Cerebellar cortex (tissue), 1 donor: Measurements from ENCODE around the gene C19orf47.

Experiments used
- DNase-seq: peaks from one replicate; pipeline ENCODE4 v3.0.0-alpha.2; 2015; ENCODE audit warnings: low spot score

The C19orf47 gene, protein sequence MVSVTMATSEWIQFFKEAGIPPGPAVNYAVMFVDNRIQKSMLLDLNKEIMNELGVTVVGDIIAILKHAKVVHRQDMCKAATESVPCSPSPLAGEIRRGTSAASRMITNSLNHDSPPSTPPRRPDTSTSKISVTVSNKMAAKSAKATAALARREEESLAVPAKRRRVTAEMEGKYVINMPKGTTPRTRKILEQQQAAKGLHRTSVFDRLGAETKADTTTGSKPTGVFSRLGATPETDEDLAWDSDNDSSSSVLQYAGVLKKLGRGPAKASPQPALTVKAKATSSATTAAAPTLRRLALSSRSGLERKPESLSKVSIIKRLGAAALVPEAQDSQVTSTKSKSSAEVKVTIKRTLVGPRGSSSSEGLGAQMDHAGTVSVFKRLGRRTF

DNA sequence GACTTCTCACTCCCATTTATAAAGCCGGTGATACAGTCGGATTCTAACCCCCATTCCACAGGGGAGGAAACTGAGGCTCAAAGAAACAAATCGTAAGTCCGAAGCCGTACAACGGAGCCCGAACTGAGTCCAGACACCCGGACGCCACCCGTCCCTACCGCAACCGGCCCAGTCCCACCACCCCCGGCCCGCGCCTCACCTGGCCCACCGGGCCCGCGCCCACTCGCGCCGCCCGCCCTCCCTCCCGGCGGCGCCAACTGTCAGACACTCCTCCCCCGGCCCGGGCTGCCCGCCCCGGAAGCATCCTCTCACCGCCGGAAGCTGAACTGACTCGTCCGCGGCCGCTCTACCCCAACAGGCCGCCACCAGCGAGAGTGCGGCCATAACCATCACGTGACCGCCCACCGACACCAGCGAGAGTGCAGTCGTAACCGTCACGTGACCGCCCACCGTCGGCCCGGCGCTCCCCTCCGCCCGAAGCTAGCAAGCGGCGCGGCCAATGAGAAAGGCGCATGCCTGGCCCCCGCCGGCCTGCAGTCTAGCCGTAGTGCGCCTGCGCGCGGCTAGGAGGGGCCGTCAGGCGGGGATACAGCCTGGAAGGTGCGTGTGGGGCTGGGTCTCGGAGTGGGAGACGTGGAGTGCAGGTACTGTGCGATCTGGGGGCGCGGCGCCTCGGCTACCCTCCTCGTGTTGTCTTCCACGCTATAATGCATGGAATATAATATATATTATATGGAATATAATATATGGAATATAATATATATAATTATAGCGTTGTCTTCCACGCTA, at the start of gene C19orf47, which contains the start of gene PLD3:
Gene C19orf47 (minus strand): TSS at position 273 of the 789 bp plus-strand sequence. CDS start 6,540 bp downstream, outside the sequence.
Gene PLD3 (plus strand): TSS at position 571 of the 789 bp plus-strand sequence. CDS start 17,789 bp downstream, outside the sequence.
- DNase-seq, result peak; percentile 99

DNA sequence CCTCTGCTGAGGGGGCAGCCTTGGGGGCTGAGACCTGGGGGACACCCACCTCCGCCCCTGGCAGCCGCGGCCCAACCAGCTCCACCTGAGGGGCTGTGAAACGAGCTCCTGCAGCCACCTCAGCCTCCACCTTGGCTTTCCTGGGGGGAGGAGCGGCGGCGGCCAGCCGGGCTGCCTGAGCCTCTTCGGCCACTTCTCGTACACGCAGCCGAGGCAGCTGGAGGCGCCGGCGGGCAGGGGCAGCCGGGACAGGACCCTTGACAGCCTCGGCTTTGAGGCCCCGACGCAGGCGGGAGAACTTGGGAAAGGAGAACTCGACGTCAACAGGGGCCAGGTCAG, 49.3 kb upstream of the C19orf47 start:
- DNase-seq, result no peak

DNA sequence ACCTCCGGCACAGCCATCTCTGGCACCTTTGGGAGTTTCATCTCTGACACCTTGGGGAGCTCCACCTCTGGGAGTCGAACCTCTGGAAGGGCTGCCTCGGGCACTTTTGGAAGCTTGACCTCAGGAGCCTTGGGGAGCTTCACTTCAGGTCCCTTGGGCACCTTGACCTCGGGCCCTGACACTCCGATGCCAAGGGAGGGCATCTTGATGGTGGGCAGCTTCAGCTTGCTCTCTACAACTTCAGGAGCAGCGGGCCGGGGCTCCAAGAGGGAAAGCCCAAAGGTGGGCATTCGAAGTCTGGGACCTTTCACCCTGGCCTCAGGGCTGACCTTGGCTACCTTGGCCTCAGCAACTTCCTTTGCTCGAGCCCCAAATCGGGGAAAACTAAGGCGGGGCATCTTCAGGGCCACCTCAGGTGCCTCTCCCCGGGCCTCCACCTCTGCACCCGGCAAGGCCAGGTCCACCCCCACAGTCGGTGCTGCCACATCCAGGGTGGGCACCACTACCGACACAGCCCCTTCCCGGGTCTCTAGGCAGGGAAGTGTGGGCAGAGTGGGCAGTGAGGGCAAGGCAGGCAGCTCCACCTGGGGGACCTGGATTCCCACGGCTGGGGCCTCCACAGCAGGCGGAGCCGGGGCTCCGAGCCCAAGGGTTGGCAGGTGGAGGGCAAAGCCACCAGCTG, 48.8 kb upstream of the C19orf47 start:
- no peak for DNase-seq

DNA sequence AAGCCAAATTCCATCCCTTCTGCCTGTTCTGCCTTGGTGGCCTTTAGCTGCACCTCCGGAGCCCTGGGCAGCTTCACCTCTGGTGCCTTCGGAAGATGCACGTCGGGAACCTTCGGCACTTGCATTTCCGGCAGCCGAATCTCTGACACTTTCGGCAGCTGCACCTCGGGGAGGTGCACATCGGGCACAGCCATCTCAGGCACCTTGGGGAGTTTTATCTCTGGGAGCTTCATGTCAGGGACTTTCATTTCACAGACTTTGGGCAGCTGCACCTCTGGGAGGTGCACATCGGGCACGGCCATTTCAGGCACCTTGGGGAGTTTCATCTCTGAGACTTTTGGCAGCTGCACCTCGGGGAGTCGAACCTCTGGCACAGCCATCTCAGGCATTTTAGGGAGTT, 47.8 kb upstream of the C19orf47 start:
- DNase-seq, result no peak

DNA sequence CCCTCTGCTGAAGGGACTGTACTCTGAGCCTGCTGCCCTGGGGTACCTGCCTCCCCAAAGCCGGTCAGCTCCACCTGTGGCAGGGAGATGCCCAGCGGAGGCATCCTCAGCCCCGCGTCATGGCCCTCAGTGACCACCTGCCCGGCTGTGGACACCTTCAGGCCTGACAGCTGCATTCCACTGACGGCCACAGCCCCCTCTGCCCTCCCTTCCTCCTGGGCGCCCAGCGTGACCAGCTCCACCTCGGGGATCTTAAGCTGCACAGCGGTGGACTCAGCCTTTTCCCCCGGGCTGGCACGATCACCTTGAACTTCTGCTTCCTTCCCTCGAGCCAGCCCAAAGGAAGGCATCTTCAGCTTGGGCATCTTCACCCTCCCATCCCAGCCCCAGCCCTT, 46.6 kb upstream of the C19orf47 start:
- no peak for DNase-seq

DNA sequence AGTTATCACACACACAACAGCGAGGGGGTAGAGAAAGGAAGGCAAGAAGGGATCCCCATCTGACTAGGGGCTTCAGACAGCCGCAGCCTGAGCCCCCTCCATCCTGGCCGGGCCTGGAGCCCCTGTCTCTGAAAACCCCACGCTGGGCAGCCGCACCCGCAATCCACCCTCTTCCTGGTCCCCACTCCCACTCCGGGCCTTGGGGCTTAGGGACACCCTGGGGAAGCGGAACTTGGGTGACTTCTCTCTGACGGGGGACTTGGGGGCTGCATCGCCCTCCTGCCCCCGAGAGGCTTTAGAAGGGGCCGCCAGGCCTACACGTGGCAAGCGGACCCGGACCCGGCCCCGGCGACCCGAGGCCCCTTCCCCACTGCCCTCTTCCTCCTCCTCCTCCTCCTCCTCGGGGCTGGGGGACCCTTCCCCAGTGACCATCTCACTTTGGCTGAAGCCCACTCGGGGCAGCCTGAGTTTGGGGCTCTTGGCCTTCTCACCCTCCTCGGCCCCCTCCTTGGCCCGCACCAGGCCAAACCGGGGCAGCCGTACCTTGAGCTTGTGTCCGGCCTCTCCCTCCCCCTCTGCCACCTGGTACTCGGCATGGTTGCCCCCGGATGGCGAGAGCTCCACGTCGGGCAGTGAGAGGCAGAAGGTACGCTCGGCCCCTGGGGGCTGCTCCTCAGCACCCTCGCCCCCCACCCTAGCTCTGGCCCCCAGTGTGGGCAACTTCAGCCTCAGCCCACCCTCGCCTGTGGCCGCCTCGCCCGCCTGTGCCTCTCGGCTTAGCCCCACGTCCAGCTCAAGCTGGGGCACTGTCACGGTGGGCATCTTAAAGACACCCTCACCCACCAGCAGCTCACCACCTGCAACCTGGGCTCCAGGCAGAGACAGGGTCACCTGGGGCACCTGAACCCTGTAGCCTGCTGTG, 46.0 kb upstream of the C19orf47 start:
- DNase-seq, result no peak

DNA sequence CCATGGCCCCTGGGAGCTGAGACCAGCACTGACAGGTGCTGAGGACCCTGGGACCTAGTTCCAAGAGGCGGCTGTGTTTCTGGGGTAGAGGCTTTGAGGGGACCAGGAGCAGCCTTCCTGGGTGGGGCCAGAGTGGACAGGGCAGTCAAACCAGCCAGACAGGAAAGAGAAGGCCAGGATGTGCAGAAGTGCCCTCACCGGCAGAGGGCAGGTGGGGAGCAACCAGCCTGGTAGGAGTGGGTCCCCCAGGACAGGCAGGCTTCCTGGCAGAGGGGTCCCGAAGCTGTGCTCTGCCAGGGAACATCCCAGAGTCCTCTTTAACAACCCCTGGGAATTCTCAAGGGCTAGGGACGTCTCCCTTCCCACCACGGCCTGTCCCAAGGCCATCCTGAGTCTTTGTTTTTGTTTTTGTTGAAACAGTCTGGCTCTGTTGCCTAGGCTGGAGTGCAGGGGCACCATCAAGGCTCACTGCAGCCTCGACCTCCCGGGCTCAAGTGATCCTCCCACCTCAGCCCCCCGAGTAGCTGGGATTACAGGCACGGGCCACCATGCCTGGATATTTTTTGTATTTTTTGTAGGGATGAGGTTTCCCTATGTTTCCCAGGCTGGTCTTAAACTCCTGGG, 44.8 kb upstream of the C19orf47 start:
- DNase-seq, result no peak

DNA sequence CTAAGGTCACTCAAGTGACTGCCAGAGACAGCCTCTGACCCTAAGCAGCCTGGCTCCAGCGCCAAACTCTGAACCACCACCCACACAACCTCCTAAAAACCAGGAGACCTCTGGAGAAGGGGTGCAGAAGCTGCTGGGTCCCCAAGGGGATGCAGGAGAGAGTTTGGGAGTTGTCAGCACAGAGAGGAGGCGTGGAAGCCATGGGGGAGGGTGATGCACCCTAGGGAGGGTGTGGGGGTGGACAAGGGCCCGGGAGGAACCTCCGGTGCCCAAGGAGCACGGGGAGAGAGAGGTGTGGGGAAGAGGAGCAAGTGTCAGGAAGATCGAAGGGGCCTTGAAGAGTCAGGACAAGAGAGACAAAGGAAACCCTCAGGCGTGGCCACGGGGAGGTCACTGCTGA, 43.9 kb upstream of the C19orf47 start:
- DNase-seq, result no peak

DNA sequence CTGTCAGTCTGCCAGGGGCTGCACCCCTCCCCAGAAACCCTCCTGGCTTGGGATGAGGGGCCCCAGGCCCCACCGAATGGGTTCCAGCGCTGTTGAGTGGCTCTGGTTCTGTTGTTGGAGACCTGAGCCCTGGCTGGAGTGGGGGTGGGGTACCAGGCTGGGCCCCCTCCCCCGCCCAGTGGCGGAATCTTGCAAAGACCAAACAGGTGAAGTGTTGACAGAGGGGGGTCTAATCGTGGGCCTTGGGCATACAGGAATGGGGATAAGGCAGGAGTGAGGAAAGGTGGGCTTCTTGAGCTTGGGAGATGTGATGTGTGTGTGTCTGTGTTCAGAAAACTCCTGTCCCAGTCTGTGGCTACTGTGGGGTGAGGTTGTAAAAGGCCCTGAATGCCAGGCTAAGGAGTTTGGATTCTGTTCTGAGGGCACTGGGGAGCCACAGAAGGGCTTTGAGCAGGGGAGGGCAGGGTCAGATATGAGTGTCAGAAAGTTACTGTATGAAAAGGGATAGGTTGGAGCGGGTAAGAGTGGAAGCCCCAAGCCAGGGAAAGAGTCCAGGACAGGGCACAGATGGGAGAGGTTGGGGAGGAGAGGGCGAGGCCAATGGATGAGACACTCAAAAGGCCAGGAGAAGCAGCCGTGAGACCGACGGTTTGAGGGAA, 42.0 kb upstream of the C19orf47 start, which contains the start of gene HIPK4:
Gene HIPK4 (minus strand): TSS at position 98 of the 659 bp plus-strand sequence. CDS start 279 bp downstream, outside the sequence.
- DNase-seq, result no peak

DNA sequence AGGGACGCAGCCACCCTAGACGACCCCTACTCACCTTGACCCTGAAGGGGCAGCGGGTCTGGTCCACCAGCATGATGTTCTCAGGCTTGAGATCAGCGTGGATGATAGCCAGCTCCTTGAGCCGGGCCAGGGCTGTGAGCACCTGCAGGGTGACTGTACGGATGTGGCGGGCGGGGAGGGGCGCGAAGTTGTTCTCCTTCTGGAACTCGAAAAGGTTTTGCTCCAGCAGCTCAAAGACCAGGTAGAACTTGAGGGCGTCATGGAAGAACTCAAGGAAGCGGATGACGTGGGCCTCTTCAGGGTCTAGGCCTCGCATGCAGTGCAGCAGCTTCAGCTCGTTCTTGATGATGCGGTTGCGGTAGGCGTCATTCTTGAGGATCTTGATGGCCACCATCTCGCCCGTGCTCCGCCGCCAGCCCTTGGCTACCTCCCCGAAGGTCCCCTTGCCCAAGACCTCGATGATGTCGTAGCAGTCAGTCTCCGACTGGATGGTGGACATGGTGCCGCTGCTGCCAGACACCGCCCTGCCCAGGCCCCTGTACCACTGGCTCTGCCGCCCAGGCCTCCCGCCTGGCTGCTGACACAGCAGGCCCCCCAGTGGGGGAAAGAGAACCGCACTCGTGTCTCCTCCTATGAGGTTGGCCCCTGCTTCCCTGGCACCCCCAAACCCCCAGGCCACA, 41.3 kb upstream of the C19orf47 start:
- no peak for DNase-seq

DNA sequence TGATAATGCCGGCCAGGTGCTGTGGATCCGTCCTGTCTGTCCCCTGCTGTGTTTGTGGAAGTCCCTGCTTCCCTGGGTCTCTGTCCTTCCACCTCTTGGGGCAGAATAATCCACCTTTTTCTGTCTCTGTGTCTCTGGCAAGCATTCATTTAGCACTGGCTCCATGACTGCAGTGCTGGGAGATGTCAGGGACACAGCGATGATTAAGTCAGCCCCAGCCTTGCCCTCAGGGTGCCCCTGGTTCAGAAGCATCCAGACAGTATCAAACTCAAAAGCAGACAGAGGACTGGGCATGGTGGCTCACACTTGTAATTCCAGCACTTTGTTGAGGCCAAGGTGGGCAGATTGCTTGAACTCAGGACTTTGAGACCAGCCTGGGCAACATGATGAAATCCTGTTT, 40.3 kb upstream of the C19orf47 start:
- no peak for DNase-seq

DNA sequence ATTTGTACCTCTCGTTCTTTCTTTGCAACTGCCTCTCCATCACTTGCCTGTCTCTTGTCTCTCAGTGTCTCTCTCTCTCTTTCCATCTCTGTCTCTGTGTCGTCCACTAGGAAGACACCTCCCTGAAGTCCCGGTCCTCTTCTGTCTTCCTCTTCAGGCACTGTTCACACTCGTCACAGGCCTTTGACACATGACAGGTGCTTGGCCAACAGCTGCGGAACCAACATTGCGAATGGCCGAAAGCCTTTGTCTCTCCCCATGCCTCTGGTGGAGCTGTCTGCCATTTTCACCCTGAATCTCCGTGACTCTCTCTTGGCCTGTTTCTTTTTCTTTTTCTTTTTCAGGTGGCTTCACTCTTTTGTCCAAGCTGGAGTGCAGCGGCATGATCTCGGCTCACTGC, 39.0 kb upstream of the C19orf47 start:
- no peak for DNase-seq

DNA sequence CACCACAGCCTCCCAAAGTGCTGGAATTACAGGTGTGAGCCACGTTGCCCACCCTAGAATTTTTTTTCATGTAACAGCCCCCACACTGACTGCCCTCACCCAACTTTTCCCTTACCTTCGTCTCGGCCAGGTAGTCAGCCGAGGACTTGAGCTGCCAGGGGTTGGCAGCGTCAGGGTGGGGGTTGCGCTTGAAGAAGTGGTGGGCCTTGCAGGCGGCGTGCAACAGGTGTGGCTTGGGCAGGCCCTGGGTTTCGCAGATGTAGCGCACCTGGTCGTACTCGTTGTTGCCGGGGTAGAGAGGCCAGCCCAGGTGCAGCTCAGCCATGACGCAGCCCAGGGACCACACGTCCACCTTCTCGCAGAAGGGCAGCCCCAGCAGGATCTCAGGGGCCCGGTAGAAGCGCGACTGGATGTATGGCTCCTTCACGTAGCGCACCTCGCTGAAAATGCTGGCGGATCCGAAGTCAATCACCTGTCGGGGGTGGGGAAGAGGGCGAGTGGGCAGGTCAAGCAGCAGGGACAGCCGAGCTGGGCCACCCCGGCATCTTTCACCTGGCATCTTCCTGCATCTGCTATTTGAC, 35.6 kb upstream of the C19orf47 start:
- no peak for DNase-seq

DNA sequence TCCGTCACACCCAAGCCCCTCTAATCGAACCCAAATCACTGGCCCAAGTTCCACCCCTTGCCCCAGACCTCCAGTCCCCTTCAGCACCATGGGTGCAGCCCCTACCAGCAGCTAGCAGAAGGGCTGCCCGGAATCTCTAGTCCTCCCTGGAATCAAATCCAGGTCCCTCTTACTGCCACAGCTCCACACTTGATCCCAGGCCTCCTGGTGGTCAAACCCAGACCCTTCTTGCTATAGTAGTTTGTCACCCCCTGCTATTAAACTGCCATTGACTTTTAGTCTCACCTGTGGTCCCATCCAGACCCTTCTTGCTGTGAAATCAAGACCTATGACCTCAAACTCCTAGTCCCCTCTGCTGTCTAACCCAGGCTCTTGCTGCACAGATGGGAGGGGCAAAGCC, 33.1 kb upstream of the C19orf47 start:
- no peak for DNase-seq

DNA sequence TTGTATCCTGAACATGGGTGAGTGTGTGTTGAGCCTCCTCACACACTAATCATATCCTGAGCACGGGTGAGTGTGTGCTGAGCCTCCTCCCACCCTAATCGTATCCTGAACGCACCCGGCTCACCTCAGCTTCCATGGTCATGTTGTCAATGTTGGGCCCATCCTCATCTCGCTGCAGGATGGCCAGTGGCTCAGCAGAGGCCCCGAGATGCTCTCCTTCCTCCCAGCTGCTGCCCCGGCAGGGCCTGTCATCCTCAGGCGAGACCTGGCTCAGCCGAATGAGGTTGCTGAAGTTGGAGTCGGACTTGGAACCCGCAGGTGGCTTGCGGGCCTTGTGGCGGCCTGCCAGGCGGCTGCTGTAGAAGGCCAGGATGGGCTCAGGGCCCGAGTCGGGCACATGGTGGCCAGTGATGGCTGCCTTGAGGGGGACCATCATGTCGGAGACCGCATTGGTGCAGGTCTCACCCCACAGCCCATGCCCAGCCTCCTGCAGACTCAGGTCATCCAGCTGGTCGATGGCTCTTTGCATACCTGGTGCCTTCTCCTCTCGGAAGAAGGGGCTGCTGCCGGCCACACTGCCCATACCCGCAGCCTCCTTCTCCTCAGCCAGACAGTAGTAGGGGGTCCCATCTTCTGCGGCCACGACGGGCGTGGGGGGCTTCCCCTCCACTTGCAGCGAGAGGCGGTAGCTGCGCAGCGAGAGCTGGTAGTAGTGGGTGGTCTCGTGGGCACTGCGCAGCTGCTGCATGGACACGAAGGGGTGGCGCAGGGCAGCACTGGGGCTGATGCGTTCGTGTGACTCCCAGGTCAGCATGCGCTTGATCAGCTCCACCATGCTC, 32.2 kb upstream of the C19orf47 start:
- DNase-seq, result peak; percentile 45

DNA sequence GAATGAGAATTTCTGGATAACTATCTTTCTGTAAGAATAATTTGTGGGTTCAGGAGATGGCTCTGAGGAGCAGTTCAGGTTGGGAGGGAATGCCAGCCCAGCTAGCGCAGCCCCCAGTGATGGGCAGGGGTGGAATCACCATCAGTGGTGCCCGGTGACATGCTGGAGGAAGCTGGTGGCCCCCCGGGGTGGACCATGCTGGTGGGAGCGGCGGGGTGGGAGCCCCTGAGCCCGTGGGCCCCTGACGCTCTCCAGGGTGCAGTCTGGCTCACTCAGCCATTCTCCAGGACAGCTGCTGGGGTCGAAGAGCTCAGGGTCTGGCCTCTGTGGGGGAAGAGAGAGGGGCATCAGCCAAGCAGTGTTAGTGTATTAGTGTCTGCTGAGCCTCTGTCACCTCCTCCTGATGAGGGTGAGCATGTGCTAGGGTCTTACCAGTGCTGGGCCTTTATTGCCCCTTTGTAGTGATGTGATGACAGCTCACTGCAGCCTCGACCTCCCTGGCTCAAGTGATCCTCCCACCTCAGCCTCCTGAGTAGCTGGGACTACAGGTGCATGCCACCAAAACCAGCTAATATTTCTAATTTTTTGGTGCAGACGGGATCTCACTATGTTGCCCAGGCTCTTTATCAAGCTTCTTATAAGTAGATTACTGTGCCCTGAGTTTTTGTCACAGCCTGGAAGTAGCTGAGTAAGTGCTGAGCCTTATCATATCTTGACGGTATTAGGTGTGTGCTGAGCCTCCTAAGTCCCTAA, 31.4 kb upstream of the C19orf47 start:
- DNase-seq, result no peak

DNA sequence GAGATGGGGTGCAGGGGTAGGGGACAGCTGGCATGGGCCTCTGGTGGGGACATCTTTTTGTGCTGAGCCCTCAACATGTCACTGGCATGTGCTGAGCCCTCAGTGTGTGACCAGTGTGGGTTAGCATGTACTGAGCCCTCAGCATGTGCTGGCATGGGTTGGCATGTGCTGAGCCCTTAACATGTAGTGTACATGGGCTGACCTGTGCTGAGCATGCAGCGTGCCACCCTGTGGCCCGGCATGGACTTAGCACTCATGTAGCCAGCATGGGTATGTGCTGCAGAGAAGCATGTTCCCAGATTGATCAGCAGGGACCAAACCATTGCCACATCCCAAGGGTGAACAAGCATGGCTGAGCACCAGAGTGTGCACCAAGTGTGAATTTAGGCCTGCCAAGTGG, 30.3 kb upstream of the C19orf47 start:
- no peak for DNase-seq

DNA sequence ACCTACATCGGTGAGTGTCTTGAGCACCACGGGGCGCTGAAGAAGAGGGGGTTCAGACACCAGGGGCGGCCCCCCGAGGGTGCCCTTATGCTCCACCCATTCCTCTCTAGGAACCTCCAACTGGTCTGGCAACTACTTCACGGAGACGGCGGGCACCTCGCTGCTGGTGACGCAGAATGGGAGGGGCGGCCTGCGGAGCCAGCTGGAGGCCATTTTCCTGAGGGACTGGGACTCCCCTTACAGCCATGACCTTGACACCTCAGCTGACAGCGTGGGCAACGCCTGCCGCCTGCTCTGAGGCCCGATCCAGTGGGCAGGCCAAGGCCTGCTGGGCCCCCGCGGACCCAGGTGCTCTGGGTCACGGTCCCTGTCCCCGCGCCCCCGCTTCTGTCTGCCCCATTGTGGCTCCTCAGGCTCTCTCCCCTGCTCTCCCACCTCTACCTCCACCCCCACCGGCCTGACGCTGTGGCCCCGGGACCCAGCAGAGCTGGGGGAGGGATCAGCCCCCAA, 29.7 kb upstream of the C19orf47 start:
- DNase-seq, result no peak
